Gastrocnemius medialis (tissue), 4 donors: ENCODE results near the gene FGR.

Source experiments
- CTCF ChIP-seq, 5 experiments: fragments of 450-650 bp in 3 of 5; fragments of 200-600 bp in 2 of 5; sonication (generic) in 2 of 5; IDR thresholded peaks in 4 of 5; conservative IDR thresholded peaks in 1 of 5; 1 replicate in 4 of 5; 2 replicates in 1 of 5; pipeline ENCODE4 v1.5.1; 2016 to 2019; ENCODE audit warnings: antibody characterized with exemption in 5 of 5, mild to moderate bottlenecking in 3 of 5, moderate library complexity in 3 of 5
- POLR2A ChIP-seq, 2 donors: fragments of 450-650 bp; IDR thresholded peaks; one replicate each; pipeline ENCODE4 v1.6.1; 2017; ENCODE audit warnings: antibody characterized with exemption in 2 of 2, mild to moderate bottlenecking in 2 of 2, moderate library complexity in 2 of 2

- no peak for TF ChIP-seq CTCF (IDR thresholded peaks at IDR 0.05 in 4 of 5, conservative IDR thresholded peaks at IDR 0.05 in 1 of 5)
- no peak for TF ChIP-seq POLR2A (IDR thresholded peaks at IDR 0.05)
Measured at GRCh38 chr1:27615346-27616192, 19.4 kb downstream of the FGR start.
